Gastroesophageal sphincter (tissue), 4 donors: Measurements from ENCODE around the gene ERMN. TPM values are rescaled to one million over a fixed set of nuclear protein-coding genes. Genes with fewer than 3 reads are reported as not detected.
"Not testable (repeated sequence)": the region's sequence is repeated elsewhere in the genome, so short reads cannot be mapped to it uniquely, and the experiment has no call there.

Experiments used
- ATAC-seq: fragments of 150-250 bp; one replicate; pipeline ENCODE4 v1.9.1; 2016; ENCODE audit warnings: mild to moderate bottlenecking, moderate library complexity
- H3K27ac ChIP-seq, 4 donors: fragments of 200-600 bp; sonication (generic) in 3 of 4; 1 replicate in 3 of 4; 2 replicates in 1 of 4; pipeline ENCODE4 v1.5.1; 2016 to 2019
- H3K27me3 ChIP-seq: fragments of 200-600 bp; sonication (generic); one replicate; pipeline ENCODE4 v1.5.1; 2019
- H3K36me3 ChIP-seq, 2 donors: fragments of 200-600 bp; sonication (generic); one replicate each; pipeline ENCODE4 v1.5.1; 2019; ENCODE audit warnings: control low read depth in 1 of 2
- H3K4me1 ChIP-seq, 3 donors: fragments of 200-600 bp; sonication (generic); 1 replicate in 2 of 3; 2 replicates in 1 of 3; pipeline ENCODE4 v1.5.1; 2016 to 2019; ENCODE audit warnings: control low read depth in 2 of 3
- H3K4me3 ChIP-seq, 2 donors: fragments of 200-600 bp; sonication (generic); one replicate each; pipeline ENCODE4 v1.5.1; 2019; ENCODE audit warnings: mild to moderate bottlenecking in 1 of 2, moderate library complexity in 1 of 2
- H3K9me3 ChIP-seq, 3 donors: fragments of 200-600 bp; sonication (generic); one replicate each; pipeline ENCODE4 v1.5.1; 2017 to 2019; ENCODE audit warnings: control low read depth in 2 of 3
- CTCF ChIP-seq, 4 experiments: fragments of 200-600 bp in 2 of 4; fragments of 450-650 bp in 2 of 4; sonication (generic) in 1 of 4; IDR thresholded peaks; one replicate each; pipeline ENCODE4 v1.5.1; 2017 to 2019; ENCODE audit warnings: antibody characterized with exemption in 4 of 4, mild to moderate bottlenecking in 2 of 4, moderate library complexity in 2 of 4
- EP300 ChIP-seq: sonication (generic); formaldehyde crosslinking; IDR thresholded peaks from one replicate; pipeline ENCODE4 v1.6.1; 2017; ENCODE audit warnings: antibody characterized with exemption, mild to moderate bottlenecking
- POLR2A ChIP-seq, 2 donors: fragments of 450-650 bp; IDR thresholded peaks; one replicate each; pipeline ENCODE4 v1.6.1; 2017; ENCODE audit warnings: antibody characterized with exemption in 2 of 2, mild to moderate bottlenecking in 2 of 2, moderate library complexity in 1 of 2
- POLR2AphosphoS5 ChIP-seq: sonication (generic); formaldehyde crosslinking; IDR thresholded peaks from one replicate; pipeline ENCODE4 v1.6.1; 2017; ENCODE audit warnings: antibody characterized with exemption
- WGBS, 2 donors: methylation state at CpG; one replicate each; pipeline ENCODE4 v1.1.5; 2018; ENCODE audit warnings: low coverage in 1 of 2; 5-methylcytosine and 5-hydroxymethylcytosine counted together
- total RNA-seq, 4 donors: library from RNA; depleted of rRNA; stranded (reverse); fragments of >200 nt; gene quantifications; one replicate each; pipeline ENCODE4 v1.1.0, GENCODE V29; 2016

Gene ERMN
- total RNA-seq, 4 donors from 2014 or later: 0.13 TPM; not detected in 3

- Histone ChIP-seq H3K9me3 (no peaks in the 10 kb centered on the region), H3K4me3 (no peak overlapping the region), H3K4me1 (no peaks in the 10 kb centered on the region), H3K36me3 (no peaks in the 10 kb centered on the region), H3K27ac (no peak overlapping the region), H3K27me3 (no peaks in the 10 kb centered on the region)
- TF ChIP-seq POLR2AphosphoS5: no peak
- no peak for TF ChIP-seq POLR2A (IDR thresholded peaks at IDR 0.05)
- TF ChIP-seq EP300: no peak
- TF ChIP-seq CTCF (IDR thresholded peaks at IDR 0.05): no peak
- ATAC-seq: no peak
- WGBS, 2 donors: 38 to 39% methylated on average over 1 of the region's 1 CpG
Observed at GRCh38 chr2:157349949-157350515, 24.4 kb upstream of the ERMN start.

GRCh38 chr2:157348291-157348921 lies 22.8 kb upstream of the ERMN start:
- WGBS, 2 donors: 79 to 96% methylated on average over 3 of the region's 3 CpGs

GRCh38 chr2:157345647-157346389 lies 20.2 kb upstream of the ERMN start:
- H3K36me3 ChIP-seq: no peaks in the 10 kb centered on the region
- H3K4me3 ChIP-seq: no peak overlapping the region
- H3K9me3 ChIP-seq: peaks cover 0 to 13% (median 0%) of the 10 kb centered on the region in 3 donors
- H3K4me1 ChIP-seq: no peaks in the 10 kb centered on the region
- ATAC-seq: no peak
- H3K27ac ChIP-seq: no peak overlapping the region
- TF ChIP-seq POLR2AphosphoS5: no peak
- no peak for TF ChIP-seq EP300
- no peak for TF ChIP-seq POLR2A (IDR thresholded peaks at IDR 0.05)
- no peak for TF ChIP-seq CTCF (IDR thresholded peaks at IDR 0.05)
- H3K27me3 ChIP-seq: no peaks in the 10 kb centered on the region
- WGBS, 2 donors: 44 to 66% methylated on average over 2 of the region's 2 CpGs

More at GRCh38 chr2:157348291-157348921, 22.8 kb upstream of the ERMN start:
- H3K27ac ChIP-seq: no peak overlapping the region
- H3K9me3 ChIP-seq: peaks cover 0 to 12% (median 0%) of the 10 kb centered on the region in 3 donors
- no peak overlapping the region for H3K4me3 ChIP-seq
- no peaks in the 10 kb centered on the region for H3K36me3 ChIP-seq
- no peaks in the 10 kb centered on the region for H3K4me1 ChIP-seq
- no peak for TF ChIP-seq CTCF (IDR thresholded peaks at IDR 0.05)
- TF ChIP-seq EP300: no peak
- no peak for TF ChIP-seq POLR2AphosphoS5
- TF ChIP-seq POLR2A (IDR thresholded peaks at IDR 0.05): no peak
- ATAC-seq: no peak
- no peaks in the 10 kb centered on the region for H3K27me3 ChIP-seq

- ATAC-seq, H3K27ac ChIP-seq, H3K36me3 ChIP-seq, H3K4me3 ChIP-seq, H3K4me1 ChIP-seq, H3K27me3 ChIP-seq: not testable (repeated sequence)
- H3K9me3 ChIP-seq: peaks cover 0 to 13% (median 0%) of the 10 kb centered on the region in 3 donors
- no CpG with 5 or more reads among the region's 2 CpGs for WGBS, 2 donors
Observed at GRCh38 chr2:157341381-157341780, 15.8 kb upstream of the ERMN start.

GRCh38 chr2:157339965-157340655 lies 14.5 kb upstream of the ERMN start:
- Histone ChIP-seq H3K4me1 (no peaks in the 10 kb centered on the region), H3K4me3 (no peak overlapping the region), H3K27me3 (no peaks in the 10 kb centered on the region), H3K36me3 (no peaks in the 10 kb centered on the region), H3K9me3 (peaks cover 0 to 13% (median 0%) of the 10 kb centered on the region in 3 donors), H3K27ac (no peak overlapping the region)
- WGBS, 2 donors: 73 to 90% methylated on average over 2 to 4 of the region's 4 CpGs
- no peak for ATAC-seq
- TF ChIP-seq POLR2AphosphoS5: no peak
- TF ChIP-seq EP300: no peak
- no peak for TF ChIP-seq CTCF (IDR thresholded peaks at IDR 0.05)
- no peak for TF ChIP-seq POLR2A (IDR thresholded peaks at IDR 0.05)
